AG08395 (cell line): Measurements from ENCODE around the gene OR4C3.
"Not testable (repeated sequence)": the region's sequence is repeated elsewhere in the genome, so short reads cannot be mapped to it uniquely, and the experiment has no call there.

ENCODE experiments used
- DNase-seq: peaks from one replicate; pipeline ENCODE4 v3.0.0; 2012; ENCODE audit warnings: mixed read lengths, low spot score

OR4C3 gene

GRCh38 chr11:48324620-48325019, at the start of gene OR4C3:
OR4C3 (plus strand) TSS chr11:48324920; CDS start chr11:48325022, 102 bp downstream.
- DNase-seq = not testable (repeated sequence)

- DNase-seq = no peak
Observed at GRCh38 chr11:48305923-48306322, 18.8 kb upstream of the OR4C3 start, which contains the start of gene OR4S1. OR4S1 (plus strand) TSS chr11:48306223; CDS start chr11:48306223, 0 bp downstream.

GRCh38 chr11:48307760-48308386, 16.8 kb upstream of the OR4C3 start:
- peak; percentile 54 for DNase-seq

DNA sequence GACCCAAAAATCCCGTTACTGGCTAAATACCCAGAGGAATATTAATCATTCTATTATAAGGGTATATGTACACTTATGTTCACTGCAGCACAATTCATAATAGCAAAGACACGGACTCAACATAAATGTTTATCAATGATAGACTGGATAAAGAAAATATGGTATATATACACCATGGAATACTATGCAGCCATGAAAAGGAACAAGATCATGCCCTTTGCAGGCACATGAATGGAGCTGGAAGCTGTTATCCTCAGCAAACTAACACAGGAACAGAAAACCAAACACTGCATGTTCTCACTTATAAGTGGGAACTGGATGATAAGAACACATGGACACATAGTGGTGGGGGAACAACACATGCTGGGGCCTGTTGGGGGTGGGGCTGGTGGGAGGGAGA, 11.1 kb upstream of the OR4C3 start:
- DNase-seq = not testable (repeated sequence)

GRCh38 chr11:48319813-48320212, 4.9 kb upstream of the OR4C3 start:
- not testable (repeated sequence) for DNase-seq

- no peak for DNase-seq
Observed at GRCh38 chr11:48341466-48341865, 16.7 kb downstream of the OR4C3 start.

DNA sequence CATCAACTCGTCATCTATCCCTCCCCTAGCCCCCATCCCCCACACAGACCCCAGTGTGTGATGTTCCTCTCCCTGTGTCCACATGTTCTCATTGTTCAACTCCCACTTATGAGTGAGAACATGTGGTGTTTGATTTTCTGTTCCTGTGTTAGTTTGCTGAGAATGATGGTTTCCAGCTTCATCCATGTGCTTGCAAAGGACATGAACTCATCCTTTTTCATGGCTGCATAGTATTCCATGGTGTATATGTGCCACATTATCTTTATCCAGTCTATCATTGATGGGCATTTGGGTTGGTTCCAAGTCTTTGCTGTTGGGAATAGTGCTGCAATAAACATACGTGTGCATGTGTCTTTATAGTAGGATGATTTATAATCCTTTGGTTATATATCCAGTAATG, 17.8 kb downstream of the OR4C3 start:
- not testable (repeated sequence) for DNase-seq

DNA sequence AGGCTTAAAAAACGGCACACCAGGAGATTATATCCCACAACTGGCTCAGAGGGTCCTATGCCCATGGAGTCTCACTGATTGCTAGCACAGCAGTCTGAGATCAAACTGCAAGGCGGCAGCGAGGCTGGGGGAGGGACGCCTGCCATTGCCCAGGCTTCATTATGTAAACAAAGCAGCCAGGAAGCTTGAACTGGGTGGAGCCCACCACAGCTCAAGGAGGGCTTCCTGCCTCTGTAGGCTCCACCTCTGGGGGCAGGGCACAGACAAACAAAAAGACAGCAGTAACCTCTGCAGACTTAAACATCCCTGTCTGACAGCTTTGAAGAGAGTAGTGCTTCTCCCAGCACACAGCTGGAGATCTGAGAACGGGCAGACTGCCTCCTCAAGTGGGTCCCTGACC, 21.6 kb downstream of the OR4C3 start:
- DNase-seq = not testable (repeated sequence)

GRCh38 chr11:48354013-48354412, 29.3 kb downstream of the OR4C3 start:
- DNase-seq = no peak

DNA sequence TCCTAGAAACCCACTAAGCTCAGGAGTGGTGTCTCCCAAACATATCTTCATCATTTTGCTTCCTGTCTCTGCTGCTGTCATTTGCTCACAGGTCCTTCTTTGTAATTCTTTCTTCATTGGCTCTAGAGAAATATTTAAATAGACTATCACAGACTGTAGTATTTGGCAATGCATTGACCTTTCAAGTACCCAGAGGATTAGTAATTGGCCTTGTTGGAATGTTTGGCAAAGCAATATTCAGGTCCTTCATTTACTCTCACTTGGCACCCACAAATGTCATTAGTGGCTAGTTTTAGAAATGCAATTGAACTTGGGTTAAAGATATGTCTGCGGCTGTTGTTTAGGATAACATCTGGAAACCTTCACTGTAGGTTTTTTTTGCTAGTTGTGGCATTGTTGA, 30.0 kb downstream of the OR4C3 start:
- DNase-seq = no peak

DNA sequence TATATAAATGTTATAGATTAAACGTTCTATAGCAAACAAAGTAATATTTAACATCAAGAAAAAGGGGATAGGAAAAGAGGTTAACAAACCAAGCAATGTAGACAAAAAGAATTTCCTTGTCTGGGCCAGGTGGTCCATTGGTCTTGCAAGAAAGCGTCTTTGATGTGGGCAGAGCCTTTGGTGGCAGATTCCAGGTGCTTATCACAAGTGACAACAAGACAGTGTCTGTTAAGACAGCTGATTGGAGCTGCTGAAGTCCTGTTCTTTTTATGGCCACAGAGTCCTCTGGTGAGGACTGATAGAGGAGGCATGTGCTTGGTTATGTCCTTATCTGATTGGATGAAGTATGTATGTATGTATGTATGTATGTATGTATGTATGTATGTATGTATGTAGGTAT, 36.6 kb downstream of the OR4C3 start:
- DNase-seq = not testable (repeated sequence)

DNA sequence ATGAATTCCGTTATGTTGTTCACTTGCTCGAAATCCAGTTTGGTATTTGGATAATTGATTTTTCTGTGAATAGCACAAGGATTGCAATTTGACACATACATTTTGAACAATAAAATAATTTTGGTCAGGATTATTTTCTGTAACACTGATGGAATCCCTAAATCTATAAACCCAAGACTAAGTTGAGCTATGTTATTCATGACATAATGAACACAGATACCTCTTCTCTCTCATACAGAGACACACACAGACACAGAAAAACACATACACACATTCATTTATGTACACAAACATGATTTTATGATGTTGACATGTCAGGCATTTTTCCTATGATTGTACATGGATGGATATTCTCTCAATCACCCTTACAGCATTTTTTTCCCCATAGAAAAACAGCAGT, 41.6 kb downstream of the OR4C3 start, which contains the start of gene OR4C5:
OR4C5 (minus strand) TSS at position 101 of the 400 bp plus-strand sequence; CDS start at position 101, 0 bp downstream.
- no peak for DNase-seq
